Activated CD4-positive, alpha-beta T cell treated with anti-CD3 and anti-CD28 coated beads, Interleukin-2, amount 10 ng/mL, durations not matched to agents 24 days and 14 days (primary cell): ENCODE data around the gene NPLOC4. TPM values are rescaled to one million over a fixed set of nuclear protein-coding genes. Genes with fewer than 3 reads are reported as not detected.
A peak's percentile ranks its signal among the peaks of the same experiment; 100 is the strongest.

ENCODE experiments used
- DNase-seq: peaks from one replicate; pipeline ENCODE4 v3.0.0; 2022
- H3K27ac Mint-ChIP-seq: one replicate; pipeline ENCODE4 v1.8.0; 2022; ENCODE audit warnings: mild to moderate bottlenecking, mixed read lengths
- H3K27me3 Mint-ChIP-seq: one replicate; pipeline ENCODE4 v1.8.0; 2022; ENCODE audit warnings: mixed read lengths
- H3K36me3 Mint-ChIP-seq: one replicate; pipeline ENCODE4 v1.8.0; 2022; ENCODE audit warnings: low read depth, mild to moderate bottlenecking, mixed read lengths
- H3K4me1 Mint-ChIP-seq: one replicate; pipeline ENCODE4 v1.8.0; 2021; ENCODE audit warnings: mixed read lengths
- H3K4me3 Mint-ChIP-seq: one replicate; pipeline ENCODE4 v1.8.0; 2022; ENCODE audit warnings: mild to moderate bottlenecking, moderate library complexity, mixed read lengths
- H3K9me3 Mint-ChIP-seq: one replicate; pipeline ENCODE4 v1.8.0; 2021; ENCODE audit warnings: mixed read lengths
- intact Hi-C: fragments of 100-400 bp; cut with micrococcal nuclease; formaldehyde crosslinking; loops from one replicate; pipeline ENCODE4 v1.15.1; 2023
- total RNA-seq: library from RNA; stranded (reverse); gene quantifications from 2 replicates; pipeline ENCODE4 v1.2.3, GENCODE V29; 2022

The NPLOC4 gene
- total RNA-seq, 1 donor from 2014 or later, result 147 TPM

- Mint-ChIP-seq H3K4me1 (peaks cover 23% of the 10 kb centered on the region), H3K4me3 (peak overlapping the region; percentile 92), H3K27ac (peak overlapping the region; percentile 92), H3K36me3 (peaks cover 27% of the 10 kb centered on the region), H3K27me3 (peaks cover 2% of the 10 kb centered on the region), H3K9me3 (no peaks in the 10 kb centered on the region)
- intact Hi-C loops, result loop anchor here (5.0 kb wide), 1 partner anchor 357 kb away; the partner anchor contains the start of gene ARHGDIA
- DNase-seq, result peak; percentile 93
These were observed 122.0 kb downstream of the NPLOC4 start for GRCh38 chr17:81514739-81515529.

GRCh38 chr17:81514489-81514738 is 122.5 kb downstream of the NPLOC4 start:
- H3K27ac Mint-ChIP-seq, result peak overlapping the region; percentile 75
- intact Hi-C loops, result loop anchor here (5.0 kb wide), 1 partner anchor 358 kb away; the partner anchor contains the start of gene ARHGDIA
- peaks cover 2% of the 10 kb centered on the region for H3K27me3 Mint-ChIP-seq
- H3K4me3 Mint-ChIP-seq, result peak overlapping the region; percentile 90
- H3K9me3 Mint-ChIP-seq, result no peaks in the 10 kb centered on the region
- peaks cover 28% of the 10 kb centered on the region for H3K4me1 Mint-ChIP-seq
- H3K36me3 Mint-ChIP-seq, result peaks cover 33% of the 10 kb centered on the region
- no peak for DNase-seq

- Mint-ChIP-seq H3K36me3 (peaks cover 38% of the 10 kb centered on the region), H3K9me3 (no peaks in the 10 kb centered on the region), H3K27me3 (peaks cover 2% of the 10 kb centered on the region), H3K27ac (peak overlapping the region; percentile 93), H3K4me1 (peaks cover 33% of the 10 kb centered on the region), H3K4me3 (peak overlapping the region; percentile 90)
- DNase-seq, result peak; percentile 84
- intact Hi-C loops, result loop anchor here (2.0 to 5.0 kb wide), 3 partner anchors 29 to 358 kb away; partner anchors contain the start of genes ARHGDIA and FAAP100
These were observed 123.0 kb downstream of the NPLOC4 start for GRCh38 chr17:81513753-81514488.

- Mint-ChIP-seq H3K27ac (peak overlapping the region; percentile 93), H3K4me1 (peaks cover 36% of the 10 kb centered on the region), H3K9me3 (no peaks in the 10 kb centered on the region), H3K27me3 (peaks cover 2% of the 10 kb centered on the region), H3K4me3 (peak overlapping the region; percentile 90), H3K36me3 (peaks cover 42% of the 10 kb centered on the region)
- intact Hi-C loops, result loop anchor here (2.0 to 5.0 kb wide), 3 partner anchors 29 to 359 kb away; partner anchors contain the start of genes ARHGDIA and FAAP100
- DNase-seq, result peak; percentile 89
These were observed 123.5 kb downstream of the NPLOC4 start for GRCh38 chr17:81513372-81513752.

- Mint-ChIP-seq H3K4me1 (peaks cover 34% of the 10 kb centered on the region), H3K36me3 (peaks cover 47% of the 10 kb centered on the region), H3K27ac (peak within 1 kb of the TSS; percentile 93), H3K9me3 (no peaks in the 10 kb centered on the region), H3K4me3 (peak within 1 kb of the TSS; percentile 99), H3K27me3 (peaks cover 2% of the 10 kb centered on the region)
- intact Hi-C loops, result loop anchor here (1.0 to 5.0 kb wide), 4 partner anchors 28 to 360 kb away; partner anchors contain the start of genes ARHGDIA and FAAP100
- DNase-seq, result peak; percentile 97
These were observed 124.1 kb downstream of the NPLOC4 start, which contains the start of gene ACTG1 for GRCh38 chr17:81512562-81513371. Gene ACTG1 (minus strand): TSS chr17:81512799. CDS start chr17:81512354, 445 bp downstream.

- peaks cover 49% of the 10 kb centered on the region for H3K36me3 Mint-ChIP-seq
- H3K9me3 Mint-ChIP-seq, result no peaks in the 10 kb centered on the region
- intact Hi-C loops, result loop anchor here (1.0 to 5.0 kb wide), 5 partner anchors 27 to 360 kb away; partner anchors contain the start of genes ARHGDIA and FAAP100
These were observed 124.9 kb downstream of the NPLOC4 start for GRCh38 chr17:81511804-81512561.

GRCh38 chr17:81511554-81511803 is 125.4 kb downstream of the NPLOC4 start:
- DNase-seq, result peak; percentile 77
- no peaks in the 10 kb centered on the region for H3K9me3 Mint-ChIP-seq
- H3K27me3 Mint-ChIP-seq, result peaks cover 2% of the 10 kb centered on the region
- H3K36me3 Mint-ChIP-seq, result peaks cover 49% of the 10 kb centered on the region
- intact Hi-C loops, result loop anchor here (1.0 to 5.0 kb wide), 2 partner anchors 115 to 361 kb away; partner anchors contain the start of gene ARHGDIA
- peaks cover 32% of the 10 kb centered on the region for H3K4me1 Mint-ChIP-seq
- peak overlapping the region; percentile 88 for H3K27ac Mint-ChIP-seq
- peak overlapping the region; percentile 99 for H3K4me3 Mint-ChIP-seq

More at GRCh38 chr17:81511804-81512561, 124.9 kb downstream of the NPLOC4 start:
- peaks cover 36% of the 10 kb centered on the region for H3K4me1 Mint-ChIP-seq
- peaks cover 2% of the 10 kb centered on the region for H3K27me3 Mint-ChIP-seq
- H3K27ac Mint-ChIP-seq, result peak overlapping the region; percentile 88
- peak overlapping the region; percentile 99 for H3K4me3 Mint-ChIP-seq
- DNase-seq, result peak; percentile 80

GRCh38 chr17:81510785-81511553 is 125.9 kb downstream of the NPLOC4 start:
- H3K27me3 Mint-ChIP-seq, result peaks cover 2% of the 10 kb centered on the region
- peaks cover 49% of the 10 kb centered on the region for H3K36me3 Mint-ChIP-seq

GRCh38 chr17:81509972-81510784 is 126.7 kb downstream of the NPLOC4 start:
- Mint-ChIP-seq H3K9me3 (no peaks in the 10 kb centered on the region), H3K36me3 (peaks cover 47% of the 10 kb centered on the region), H3K27ac (peak overlapping the region; percentile 88), H3K27me3 (peaks cover 4% of the 10 kb centered on the region), H3K4me3 (peak overlapping the region; percentile 99), H3K4me1 (peaks cover 23% of the 10 kb centered on the region)
- DNase-seq, result no peak
- intact Hi-C loops, result loop anchor here (5.0 kb wide), 1 partner anchor 362 kb away; the partner anchor contains the start of gene ARHGDIA

More at GRCh38 chr17:81510785-81511553, 125.9 kb downstream of the NPLOC4 start:
- peak overlapping the region; percentile 88 for H3K27ac Mint-ChIP-seq
- DNase-seq, result peak; percentile 84
- intact Hi-C loops, result loop anchor here (1.0 to 5.0 kb wide), 2 partner anchors 115 to 361 kb away; partner anchors contain the start of gene ARHGDIA
- peaks cover 28% of the 10 kb centered on the region for H3K4me1 Mint-ChIP-seq
- H3K9me3 Mint-ChIP-seq, result no peaks in the 10 kb centered on the region
- peak overlapping the region; percentile 99 for H3K4me3 Mint-ChIP-seq

GRCh38 chr17:81509207-81509971 is 127.5 kb downstream of the NPLOC4 start:
- H3K27ac Mint-ChIP-seq, result peak overlapping the region; percentile 78
- H3K27me3 Mint-ChIP-seq, result peaks cover 8% of the 10 kb centered on the region
- intact Hi-C loops, result no loop called here
- no peaks in the 10 kb centered on the region for H3K9me3 Mint-ChIP-seq
- peak overlapping the region; percentile 99 for H3K4me3 Mint-ChIP-seq
- peaks cover 23% of the 10 kb centered on the region for H3K4me1 Mint-ChIP-seq
- H3K36me3 Mint-ChIP-seq, result peaks cover 45% of the 10 kb centered on the region
- DNase-seq, result peak; percentile 78

GRCh38 chr17:81508639-81509206 is 128.2 kb downstream of the NPLOC4 start:
- H3K4me3 Mint-ChIP-seq, result peak overlapping the region; percentile 99
- peaks cover 11% of the 10 kb centered on the region for H3K27me3 Mint-ChIP-seq
- peaks cover 45% of the 10 kb centered on the region for H3K36me3 Mint-ChIP-seq
- H3K9me3 Mint-ChIP-seq, result no peaks in the 10 kb centered on the region
- H3K4me1 Mint-ChIP-seq, result peaks cover 23% of the 10 kb centered on the region
- H3K27ac Mint-ChIP-seq, result peak overlapping the region; percentile 78
- no peak for DNase-seq
- intact Hi-C loops, result no loop called here
